Measurements from ENCODE around the gene C16orf92. TPM values are rescaled to one million over a fixed set of nuclear protein-coding genes. Genes with fewer than 3 reads are reported as not detected.
A peak's percentile ranks its signal among the peaks of the same experiment; 100 is the strongest.

Gene C16orf92
- total RNA-seq, 1 experiment from 2014 or later: not detected

DNA sequence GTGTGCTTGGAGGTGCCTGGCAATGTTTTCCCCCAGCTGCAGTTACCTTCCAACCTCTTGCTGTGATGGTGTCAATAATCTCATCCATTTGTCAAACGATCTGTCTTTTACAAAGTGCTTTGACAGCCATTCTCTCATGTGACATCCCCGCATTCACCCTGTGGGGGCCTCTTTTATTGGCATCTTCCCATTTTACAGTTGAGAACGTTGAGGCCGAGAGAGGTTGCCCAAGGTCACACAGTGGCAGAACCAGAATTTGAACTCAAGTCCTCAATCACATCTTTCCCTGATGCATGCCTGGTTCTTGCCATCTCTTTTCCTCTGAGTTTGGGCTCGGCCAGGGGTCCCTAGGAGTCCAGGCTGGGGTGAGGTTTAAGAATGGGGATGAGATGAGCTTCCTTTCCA is 47.9 kb upstream of the C16orf92 start:
- Mint-ChIP-seq H3K27ac (ENCODE audit: low read depth, unreplicated experiment) (peak overlapping the region; percentile 98), H3K4me3 (ENCODE audit: unreplicated experiment) (peak overlapping the region; percentile 96), H3K9me3 (ENCODE audit: unreplicated experiment) (no peaks in the 10 kb centered on the region), H3K27me3 (ENCODE audit: insufficient read depth, unreplicated experiment) (no peaks in the 10 kb centered on the region), H3K4me1 (ENCODE audit: insufficient read depth, unreplicated experiment) (peaks cover 27% of the 10 kb centered on the region), H3K36me3 (ENCODE audit: insufficient read depth, unreplicated experiment) (peaks cover 40% of the 10 kb centered on the region)
- TF ChIP-seq, protein P1, sequence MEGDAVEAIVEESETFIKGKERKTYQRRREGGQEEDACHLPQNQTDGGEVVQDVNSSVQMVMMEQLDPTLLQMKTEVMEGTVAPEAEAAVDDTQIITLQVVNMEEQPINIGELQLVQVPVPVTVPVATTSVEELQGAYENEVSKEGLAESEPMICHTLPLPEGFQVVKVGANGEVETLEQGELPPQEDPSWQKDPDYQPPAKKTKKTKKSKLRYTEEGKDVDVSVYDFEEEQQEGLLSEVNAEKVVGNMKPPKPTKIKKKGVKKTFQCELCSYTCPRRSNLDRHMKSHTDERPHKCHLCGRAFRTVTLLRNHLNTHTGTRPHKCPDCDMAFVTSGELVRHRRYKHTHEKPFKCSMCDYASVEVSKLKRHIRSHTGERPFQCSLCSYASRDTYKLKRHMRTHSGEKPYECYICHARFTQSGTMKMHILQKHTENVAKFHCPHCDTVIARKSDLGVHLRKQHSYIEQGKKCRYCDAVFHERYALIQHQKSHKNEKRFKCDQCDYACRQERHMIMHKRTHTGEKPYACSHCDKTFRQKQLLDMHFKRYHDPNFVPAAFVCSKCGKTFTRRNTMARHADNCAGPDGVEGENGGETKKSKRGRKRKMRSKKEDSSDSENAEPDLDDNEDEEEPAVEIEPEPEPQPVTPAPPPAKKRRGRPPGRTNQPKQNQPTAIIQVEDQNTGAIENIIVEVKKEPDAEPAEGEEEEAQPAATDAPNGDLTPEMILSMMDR (IDR thresholded peaks at IDR 0.05; ENCODE audit: unreplicated experiment): no peak
- ChIA-PET CTCF (interaction anchor here (0.5 to 1.6 kb wide), 6 partner anchors 9 to 156 kb away, joined by 3 to 5 read pairs (median 4); no protein-coding TSS in a partner anchor), POLR2A (interaction anchor here (0.6 to 5.8 kb wide), 16 partner anchors 7 to 185 kb away, joined by 3 to 75 read pairs (median 4); partner anchors contain the start of genes ALDOA, ASPHD1, HIRIP3 and INO80E)
- DNase-seq (ENCODE audit: unreplicated experiment): no peak
- no TSS peak for BruUV-seq (replicated peaks)
- intact Hi-C loops (cut with micrococcal nuclease): loop anchor here (2.0 kb wide), 2 partner anchors 48 to 112 kb away; partner anchors contain the start of genes CDIPT and KCTD13

DNA sequence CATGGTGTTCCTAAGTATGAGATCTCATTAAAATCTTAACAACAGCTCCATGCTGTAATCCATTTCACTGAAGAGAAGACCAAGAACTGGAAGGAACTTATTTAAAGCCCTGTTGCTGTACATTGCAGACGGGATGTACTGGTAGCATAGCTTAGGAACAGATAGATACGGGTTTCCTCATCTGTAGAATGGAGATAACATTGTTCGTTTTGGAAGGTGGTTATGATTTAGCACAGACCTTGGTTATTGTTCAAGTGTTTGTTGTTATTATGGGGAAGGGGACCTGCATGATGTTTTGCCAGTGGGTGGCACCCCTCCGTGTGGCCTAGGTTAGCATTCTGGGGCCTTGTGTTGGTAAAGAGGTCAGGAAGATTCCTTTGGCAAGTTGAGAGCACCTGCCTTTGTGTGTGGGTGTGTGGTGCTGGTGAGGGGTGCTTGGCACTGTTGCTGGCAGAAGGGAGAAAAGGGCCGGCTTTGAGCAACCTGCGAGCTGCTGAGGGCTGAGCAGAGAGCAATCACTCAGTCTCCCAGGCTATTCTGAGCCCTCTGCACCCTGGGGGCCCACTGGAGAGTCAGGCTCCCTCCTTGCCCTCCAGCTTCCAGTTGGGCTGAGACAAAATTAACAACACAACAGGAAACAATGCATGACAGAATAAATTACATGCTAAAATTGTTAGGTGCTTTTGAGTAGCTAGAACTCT is 47.0 kb upstream of the C16orf92 start:
- DNase-seq (ENCODE audit: unreplicated experiment): no peak
- Mint-ChIP-seq H3K27ac (ENCODE audit: low read depth, unreplicated experiment) (peak overlapping the region; percentile 98), H3K4me3 (ENCODE audit: unreplicated experiment) (peak overlapping the region; percentile 96), H3K9me3 (ENCODE audit: unreplicated experiment) (no peaks in the 10 kb centered on the region), H3K36me3 (ENCODE audit: insufficient read depth, unreplicated experiment) (peaks cover 40% of the 10 kb centered on the region), H3K27me3 (ENCODE audit: insufficient read depth, unreplicated experiment) (no peaks in the 10 kb centered on the region), H3K4me1 (ENCODE audit: insufficient read depth, unreplicated experiment) (peaks cover 27% of the 10 kb centered on the region)
- BruUV-seq (replicated peaks): no TSS peak
- TF ChIP-seq, protein P1 (IDR thresholded peaks at IDR 0.05; ENCODE audit: unreplicated experiment): no peak
- ChIA-PET CTCF (interaction anchor here (0.6 to 1.6 kb wide), 9 partner anchors 8 to 275 kb away, joined by 3 to 5 read pairs (median 3); no protein-coding TSS in a partner anchor), POLR2A (interaction anchor here (0.6 to 5.8 kb wide), 11 partner anchors 9 to 225 kb away, joined by 3 to 75 read pairs (median 20); partner anchors contain the start of genes ASPHD1, HIRIP3, INO80E and KCTD13)
- intact Hi-C loops (cut with micrococcal nuclease): loop anchor here (2.0 kb wide), 2 partner anchors 49 to 113 kb away; partner anchors contain the start of genes CDIPT and KCTD13

DNA sequence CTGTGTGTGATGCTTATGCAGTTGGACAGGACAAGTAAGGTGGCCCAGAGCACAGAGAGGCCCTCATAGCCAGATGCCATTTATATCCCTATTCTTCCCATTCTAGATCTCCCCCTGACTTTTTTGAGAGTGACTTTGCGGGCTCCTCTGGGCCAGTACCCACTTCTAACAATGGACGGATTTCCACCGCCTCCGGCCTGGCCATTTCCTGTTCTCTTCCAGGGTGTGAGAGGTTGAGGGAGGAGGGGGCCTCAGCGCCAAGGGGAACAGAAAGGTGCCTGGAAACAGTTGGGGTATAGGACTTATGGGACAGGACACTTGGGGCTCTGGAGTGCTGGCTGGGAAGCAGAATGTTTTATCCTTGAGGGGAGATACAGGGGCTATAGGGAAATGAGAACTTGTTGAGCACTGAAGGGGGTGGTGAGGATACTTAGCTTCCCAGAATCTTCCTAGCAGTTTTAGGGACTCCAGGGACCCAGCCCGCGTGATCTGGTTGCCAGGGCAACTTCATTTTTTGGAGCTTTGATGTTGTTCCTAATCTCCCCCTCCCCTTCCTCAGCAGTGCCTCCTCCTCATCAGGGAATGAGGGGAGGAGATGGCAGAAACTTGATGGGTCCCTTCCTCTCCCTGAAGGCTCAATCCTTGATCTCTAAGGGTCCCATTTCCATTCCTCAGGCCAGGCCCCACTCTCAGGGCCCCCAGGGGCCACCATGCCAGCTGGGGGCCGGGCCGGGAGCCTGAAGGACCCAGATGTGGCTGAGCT is 45.8 kb upstream of the C16orf92 start:
- TF ChIP-seq, protein P1 (IDR thresholded peaks at IDR 0.05; ENCODE audit: unreplicated experiment): no peak
- peaks cover 27% of the 10 kb centered on the region for H3K4me1 Mint-ChIP-seq (ENCODE audit: insufficient read depth, unreplicated experiment)
- no peaks in the 10 kb centered on the region for H3K27me3 Mint-ChIP-seq (ENCODE audit: insufficient read depth, unreplicated experiment)
- H3K9me3 Mint-ChIP-seq (ENCODE audit: unreplicated experiment): no peaks in the 10 kb centered on the region
- ChIA-PET POLR2A (interaction anchor here (2.2 to 5.8 kb wide), 4 partner anchors 8 to 51 kb away, joined by 7 to 75 read pairs (median 46); partner anchors contain the start of genes HIRIP3, INO80E, KCTD13 and TMEM219), CTCF (interaction anchor here (0.7 to 1.0 kb wide), 2 partner anchors 15 to 255 kb away, joined by 3 read pairs; no protein-coding TSS in a partner anchor)
- no peak overlapping the region for H3K4me3 Mint-ChIP-seq (ENCODE audit: unreplicated experiment)
- no TSS peak for BruUV-seq (replicated peaks)
- no peak for DNase-seq (ENCODE audit: unreplicated experiment)
- intact Hi-C loops (cut with micrococcal nuclease): no loop called here
- peaks cover 50% of the 10 kb centered on the region for H3K36me3 Mint-ChIP-seq (ENCODE audit: insufficient read depth, unreplicated experiment)
- no peak overlapping the region for H3K27ac Mint-ChIP-seq (ENCODE audit: low read depth, unreplicated experiment)
